AG09319 (cell line): ENCODE measurements around the gene HNRNPF.

ENCODE experiments used
- DNase-seq: peaks from one replicate; pipeline ENCODE4 v3.0.0-alpha.2; 2010; ENCODE audit warnings: low read depth; ENCODE audit errors: extremely low read depth
- TF ChIP-seq, protein P1 (sequence below): IDR thresholded peaks from 2 replicates; pipeline ENCODE4 v1.5.1; 2011; ENCODE audit warnings: low read depth, mild to moderate bottlenecking, inconsistent platforms, low read length, moderate library complexity

The HNRNPF gene

DNA sequence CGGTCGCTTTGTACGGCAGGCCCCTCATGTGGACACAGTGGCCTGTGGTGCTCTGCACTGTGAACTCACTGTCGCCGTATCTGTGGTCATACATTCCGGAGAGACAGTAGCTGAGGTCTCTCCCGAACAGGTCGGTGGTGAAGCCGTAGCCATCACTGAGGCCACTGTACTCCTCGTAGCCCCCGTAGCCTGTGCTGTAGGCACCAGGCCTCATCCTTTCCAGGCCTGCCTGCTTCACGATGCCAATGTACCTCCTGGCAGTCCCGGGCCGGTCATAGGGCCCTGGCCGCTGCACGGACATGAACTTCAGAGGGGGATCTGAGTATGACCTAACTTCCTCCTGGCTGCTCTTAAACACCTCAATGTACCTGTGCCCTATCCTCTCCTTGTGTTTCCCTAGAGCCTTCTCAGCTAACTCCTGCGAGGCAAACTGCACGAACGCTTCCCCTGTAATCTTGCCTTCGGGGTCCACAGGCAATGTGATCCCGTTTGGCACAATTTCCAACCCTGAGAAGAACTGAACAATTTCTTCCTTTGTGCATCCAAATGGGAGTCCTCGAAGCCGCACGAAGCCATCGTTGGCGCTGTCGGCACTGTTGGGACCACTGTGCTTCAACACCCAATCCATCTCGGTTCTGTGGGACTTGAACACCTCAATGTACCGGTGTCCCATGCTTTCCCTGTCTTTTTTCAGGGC is 21.9 kb downstream of the HNRNPF start:
- DNase-seq = no peak
- TF ChIP-seq, protein P1, sequence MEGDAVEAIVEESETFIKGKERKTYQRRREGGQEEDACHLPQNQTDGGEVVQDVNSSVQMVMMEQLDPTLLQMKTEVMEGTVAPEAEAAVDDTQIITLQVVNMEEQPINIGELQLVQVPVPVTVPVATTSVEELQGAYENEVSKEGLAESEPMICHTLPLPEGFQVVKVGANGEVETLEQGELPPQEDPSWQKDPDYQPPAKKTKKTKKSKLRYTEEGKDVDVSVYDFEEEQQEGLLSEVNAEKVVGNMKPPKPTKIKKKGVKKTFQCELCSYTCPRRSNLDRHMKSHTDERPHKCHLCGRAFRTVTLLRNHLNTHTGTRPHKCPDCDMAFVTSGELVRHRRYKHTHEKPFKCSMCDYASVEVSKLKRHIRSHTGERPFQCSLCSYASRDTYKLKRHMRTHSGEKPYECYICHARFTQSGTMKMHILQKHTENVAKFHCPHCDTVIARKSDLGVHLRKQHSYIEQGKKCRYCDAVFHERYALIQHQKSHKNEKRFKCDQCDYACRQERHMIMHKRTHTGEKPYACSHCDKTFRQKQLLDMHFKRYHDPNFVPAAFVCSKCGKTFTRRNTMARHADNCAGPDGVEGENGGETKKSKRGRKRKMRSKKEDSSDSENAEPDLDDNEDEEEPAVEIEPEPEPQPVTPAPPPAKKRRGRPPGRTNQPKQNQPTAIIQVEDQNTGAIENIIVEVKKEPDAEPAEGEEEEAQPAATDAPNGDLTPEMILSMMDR = no peak

DNA sequence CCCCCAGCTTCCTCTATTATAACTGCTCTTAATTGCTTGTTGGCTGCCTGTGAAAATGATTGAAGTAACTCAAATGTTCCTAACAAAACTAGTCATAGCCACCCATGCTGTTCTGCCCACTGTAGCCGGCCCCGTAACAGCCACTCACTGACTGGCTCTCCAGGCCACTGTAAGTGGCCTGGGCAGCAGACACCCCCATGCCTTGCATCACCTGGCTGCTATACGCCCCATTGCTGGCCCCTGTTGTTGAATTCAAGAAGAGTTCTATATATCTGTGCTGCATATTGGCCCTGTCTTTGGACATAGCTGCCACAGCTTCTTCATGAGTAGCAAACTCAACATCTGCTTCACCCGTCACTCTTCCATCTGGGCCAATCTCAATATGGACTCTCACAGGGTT is 22.4 kb downstream of the HNRNPF start:
- DNase-seq = no peak
- TF ChIP-seq, protein P1 = no peak

DNA sequence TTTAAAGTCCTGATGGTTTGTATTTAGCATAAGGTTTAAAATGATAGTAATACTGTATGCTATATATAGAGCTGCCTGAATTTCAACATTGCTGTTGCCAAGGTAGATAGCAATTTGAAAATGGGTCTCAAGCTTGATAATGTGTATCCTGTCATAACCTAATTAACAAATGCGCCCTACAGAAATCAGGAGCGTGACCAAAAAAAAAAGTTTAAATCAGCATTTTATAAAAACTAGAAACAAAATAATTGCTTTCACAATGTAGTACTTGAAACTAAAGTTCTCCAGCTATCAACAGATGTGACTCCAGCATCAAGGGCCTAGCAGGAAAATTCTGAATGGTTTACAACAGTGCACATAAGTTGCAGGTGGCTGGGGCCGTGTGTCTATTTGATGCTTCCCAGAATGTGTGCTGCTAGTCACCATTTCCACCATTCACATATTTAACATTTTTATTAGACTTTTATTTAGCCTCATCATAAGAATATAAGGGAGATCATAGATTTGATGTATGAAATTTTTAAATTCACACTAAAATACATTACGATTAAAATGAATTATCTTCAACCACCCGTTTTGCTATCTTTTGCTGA is 23.5 kb downstream of the HNRNPF start:
- DNase-seq = no peak
- TF ChIP-seq, protein P1 = no peak

DNA sequence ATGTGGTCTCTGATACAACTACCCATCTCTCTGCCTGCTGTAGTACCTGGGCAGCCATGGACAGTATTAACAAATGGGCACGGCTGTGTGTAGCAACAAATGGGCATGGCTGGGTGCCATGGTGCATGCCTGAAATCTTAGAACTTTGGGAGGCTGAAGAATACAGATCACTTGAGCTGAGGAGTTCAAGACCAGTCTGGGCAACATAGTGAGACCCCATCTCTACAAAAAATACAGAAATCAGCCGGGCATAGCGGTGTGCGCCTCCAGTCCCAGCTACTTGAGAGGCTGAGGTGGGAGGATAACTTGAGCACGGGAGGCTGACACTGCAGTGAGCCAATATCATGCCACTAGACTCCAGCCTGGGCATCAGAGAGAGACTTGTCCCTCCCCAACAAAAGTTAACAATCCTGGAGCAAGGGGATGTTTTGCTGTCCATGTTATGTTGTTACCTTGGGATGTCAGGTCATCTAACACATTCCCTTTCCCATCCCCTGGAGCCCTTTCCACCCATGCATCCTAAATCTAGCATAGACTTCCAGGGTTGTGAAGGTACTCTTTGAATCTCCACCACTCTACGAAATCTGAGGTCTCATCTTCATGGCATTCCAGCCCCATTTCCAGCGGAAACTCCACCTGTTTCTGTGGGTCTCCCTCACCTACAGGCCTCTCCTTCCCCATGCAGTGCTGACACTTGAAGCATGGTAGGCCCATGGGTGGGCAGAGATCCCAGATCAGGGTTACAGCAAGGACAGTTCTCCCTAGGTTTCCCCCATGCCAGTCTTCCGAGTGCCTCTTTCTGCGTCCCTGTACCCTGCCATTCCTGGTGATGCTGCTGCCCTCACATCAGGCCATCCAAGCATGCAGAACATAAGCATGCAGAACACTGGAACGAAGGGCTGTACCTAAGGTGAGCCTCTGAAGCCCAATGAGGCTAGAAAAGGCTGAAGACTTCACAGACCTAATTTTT is 24.4 kb downstream of the HNRNPF start:
- TF ChIP-seq, protein P1 = no peak
- no peak for DNase-seq

DNA sequence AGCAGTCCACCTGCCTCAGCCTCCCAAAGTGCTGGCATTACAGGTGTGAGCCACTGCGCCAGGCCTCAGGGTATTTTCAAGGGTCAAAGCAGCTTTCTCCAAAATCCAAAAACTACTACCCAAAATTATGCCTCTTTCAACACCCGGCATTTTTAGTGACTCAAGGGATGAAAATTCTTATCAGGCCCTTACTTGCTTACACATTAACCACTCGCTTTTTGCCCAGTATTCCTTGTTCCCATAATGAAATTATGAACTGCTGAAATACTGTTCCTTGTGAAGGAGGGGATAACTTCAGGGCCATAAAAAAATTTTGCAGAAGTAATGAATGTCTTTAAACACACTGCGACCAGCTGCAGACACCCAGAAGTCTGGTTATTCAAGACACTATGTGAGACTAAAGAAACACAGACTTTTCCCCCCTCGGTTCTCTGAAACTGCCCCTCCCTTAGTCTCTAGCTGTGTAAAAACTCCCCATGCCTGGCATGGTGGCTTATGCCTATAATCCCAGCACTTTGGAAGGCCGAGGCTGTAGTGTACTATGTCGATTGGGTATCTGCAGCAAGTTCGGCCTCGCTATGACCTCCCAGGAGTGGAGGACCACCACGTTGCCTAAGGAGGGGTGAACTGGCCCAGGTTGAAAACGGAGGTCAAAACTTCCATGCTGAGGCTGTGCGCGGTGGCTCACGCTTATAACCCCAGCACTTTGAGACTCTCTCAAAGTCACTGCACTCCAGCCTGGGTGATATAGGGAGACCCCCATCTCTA is 25.6 kb downstream of the HNRNPF start:
- DNase-seq = no peak
- TF ChIP-seq, protein P1 = no peak

DNA sequence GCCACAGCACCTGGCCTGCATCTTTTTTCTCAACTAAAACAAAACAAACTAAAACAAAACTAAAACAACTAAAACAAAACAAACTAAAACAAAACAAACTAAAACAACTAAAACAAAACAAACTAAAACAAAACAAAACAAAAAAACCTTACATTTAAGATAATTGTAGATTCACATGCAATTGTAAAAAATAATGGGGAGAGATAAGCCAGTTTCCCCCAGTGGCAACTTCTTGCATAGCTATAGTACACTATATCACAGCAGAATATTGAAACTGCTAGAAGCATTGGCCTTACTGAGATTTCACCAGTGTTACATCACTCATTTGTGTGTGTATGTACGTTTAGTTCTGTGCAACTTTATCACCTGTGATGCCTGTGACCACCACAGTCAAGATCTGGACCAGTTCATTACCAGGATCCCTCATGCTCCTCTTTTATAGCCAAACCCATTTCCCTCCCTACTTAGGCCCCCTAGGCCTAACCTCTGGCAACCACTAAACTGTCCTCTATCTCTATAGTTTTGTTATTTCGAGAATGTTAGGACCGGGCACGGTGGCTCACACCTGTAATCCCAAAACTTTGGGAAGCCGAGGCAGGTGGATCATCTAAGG is 28.3 kb downstream of the HNRNPF start:
- DNase-seq = no peak
- TF ChIP-seq, protein P1 = no peak
